ENCODE data around the gene NUF2. TPM values are rescaled to one million over a fixed set of nuclear protein-coding genes. Genes with fewer than 3 reads are reported as not detected.

NUF2 gene
- total RNA-seq, 2 experiments from 2014 or later: 86.1 to 92.5 TPM

GRCh38 chr1:163379801-163380200 lies 58.0 kb downstream of the NUF2 start:
- DNase-seq (ENCODE audit: low spot score): no peak
- BruUV-seq (replicated peaks): no TSS peak
- H3K4me1 ChIP-seq (ENCODE audit: insufficient read depth, low read length, poor library complexity, severe bottlenecking): no peaks in the 10 kb centered on the region
- H3K27ac ChIP-seq (ENCODE audit: low read depth, low read length, poor library complexity, severe bottlenecking): no peak overlapping the region
- ChIA-PET CTCF (ENCODE audit: unreplicated experiment) (no interaction called here), POLR2A (no interaction called here)
- TF ChIP-seq EZH2phosphoT487 (IDR thresholded peaks at IDR 0.05; ENCODE audit: borderline replicate concordance, low read depth, low read length): no peak
- TF ChIP-seq CTCF (conservative IDR thresholded peaks at IDR 0.05; ENCODE audit: low read length): no peak
- no peak overlapping the region for H3K4me2 ChIP-seq (ENCODE audit: low read length)
- no peak overlapping the region for H3K4me3 ChIP-seq (ENCODE audit: low read depth, low read length, poor library complexity, severe bottlenecking)
- H3K9me3 ChIP-seq (ENCODE audit: low read length): no peaks in the 10 kb centered on the region
- H3K9me2 ChIP-seq (ENCODE audit: insufficient read depth, low read length): no peaks in the 10 kb centered on the region
- H4K20me1 ChIP-seq (ENCODE audit: insufficient read depth, low read length): no peaks in the 10 kb centered on the region
- intact Hi-C loops (cut with micrococcal nuclease; ENCODE audit: unreplicated experiment): no loop called here
- no peaks in the 10 kb centered on the region for H3K79me2 ChIP-seq (ENCODE audit: insufficient read depth, low read depth, low read length)
- H2AFZ ChIP-seq (ENCODE audit: low read length): no peak overlapping the region
- no peaks in the 10 kb centered on the region for H3K36me3 ChIP-seq (ENCODE audit: insufficient read depth, low read length)

- ChIA-PET POLR2A (no interaction called here), CTCF (ENCODE audit: unreplicated experiment) (interaction anchor here (0.6 kb wide), 1 partner anchor 12 kb away, joined by 3 read pairs; no protein-coding TSS in a partner anchor)
These were observed 59.9 kb downstream of the NUF2 start for GRCh38 chr1:163381487-163382184.

More at GRCh38 chr1:163381487-163382184, 59.9 kb downstream of the NUF2 start:
- no peaks in the 10 kb centered on the region for H3K9me3 ChIP-seq (ENCODE audit: low read length)
- H3K79me2 ChIP-seq (ENCODE audit: insufficient read depth, low read depth, low read length): no peaks in the 10 kb centered on the region
- no peaks in the 10 kb centered on the region for H3K36me3 ChIP-seq (ENCODE audit: insufficient read depth, low read length)
- H4K20me1 ChIP-seq (ENCODE audit: insufficient read depth, low read length): no peaks in the 10 kb centered on the region
- no peaks in the 10 kb centered on the region for H3K4me1 ChIP-seq (ENCODE audit: insufficient read depth, low read length, poor library complexity, severe bottlenecking)
- H3K4me3 ChIP-seq (ENCODE audit: low read depth, low read length, poor library complexity, severe bottlenecking): no peak overlapping the region
- H3K4me2 ChIP-seq (ENCODE audit: low read length): no peak overlapping the region
- TF ChIP-seq CTCF (conservative IDR thresholded peaks at IDR 0.05; ENCODE audit: low read length): no peak
- TF ChIP-seq EZH2phosphoT487 (IDR thresholded peaks at IDR 0.05; ENCODE audit: borderline replicate concordance, low read depth, low read length): no peak
- DNase-seq (ENCODE audit: low spot score): no peak
- H3K9me2 ChIP-seq (ENCODE audit: insufficient read depth, low read length): no peaks in the 10 kb centered on the region
- H2AFZ ChIP-seq (ENCODE audit: low read length): no peak overlapping the region
- BruUV-seq (replicated peaks): no TSS peak
- intact Hi-C loops (cut with micrococcal nuclease; ENCODE audit: unreplicated experiment): no loop called here
- H3K27ac ChIP-seq (ENCODE audit: low read depth, low read length, poor library complexity, severe bottlenecking): no peak overlapping the region

Data from OCI-LY7 (cell line).